GM21528 (cell line): Measurements from ENCODE around the gene MAGEB6B.
"Not testable (repeated sequence)": the region's sequence is repeated elsewhere in the genome, so short reads cannot be mapped to it uniquely, and the experiment has no call there.

Experiments
- ATAC-seq: cut with Tn5 transposase; IDR thresholded peaks from one replicate; pipeline ENCODE4 v1.9.1; 2021; ENCODE audit warnings: mild to moderate bottlenecking, moderate library complexity; ENCODE audit not compliant: unreplicated experiment, low FRiP score

The MAGEB6B gene

GRCh38 chrX:26160301-26160700, at the start of gene MAGEB6B:
Gene MAGEB6B (plus strand): TSS chrX:26160601. CDS start chrX:26160601, 0 bp downstream.
- ATAC-seq, result no peak

DNA sequence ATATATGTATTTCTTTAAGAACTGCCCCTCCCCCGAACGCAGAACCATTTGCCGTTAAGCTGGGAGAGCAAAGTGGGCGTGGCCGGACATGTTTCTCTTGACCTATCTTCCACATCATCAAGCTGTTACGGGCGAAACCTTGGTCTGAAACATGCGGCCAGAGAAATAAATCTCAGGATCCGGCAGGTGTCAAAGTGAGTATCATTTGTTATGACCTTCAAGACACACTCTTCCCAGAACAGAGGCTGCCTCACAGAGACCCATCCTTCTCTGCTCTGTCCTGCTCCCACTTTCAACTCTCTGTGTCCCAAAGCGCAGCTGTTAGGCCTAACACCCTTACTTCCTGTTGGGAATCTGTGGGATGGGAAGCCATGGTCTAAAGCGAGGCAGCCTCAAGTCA, 22.1 kb upstream of the MAGEB6B start, which contains the start of gene MAGEB18:
TSS of gene MAGEB18 (plus strand) at position 70 of the 400 bp plus-strand sequence. CDS start 643 bp downstream, outside the sequence.
- no peak for ATAC-seq

GRCh38 chrX:26146024-26146423, 14.4 kb upstream of the MAGEB6B start:
- no peak for ATAC-seq

GRCh38 chrX:26192204-26192603, 31.8 kb downstream of the MAGEB6B start, which contains the start of gene MAGEB6:
Gene MAGEB6 (plus strand): TSS chrX:26192440. CDS start chrX:26193847, 1,407 bp downstream.
- no peak for ATAC-seq

- no peak for ATAC-seq
Observed at GRCh38 chrX:26203561-26203960, 43.2 kb downstream of the MAGEB6B start.

DNA sequence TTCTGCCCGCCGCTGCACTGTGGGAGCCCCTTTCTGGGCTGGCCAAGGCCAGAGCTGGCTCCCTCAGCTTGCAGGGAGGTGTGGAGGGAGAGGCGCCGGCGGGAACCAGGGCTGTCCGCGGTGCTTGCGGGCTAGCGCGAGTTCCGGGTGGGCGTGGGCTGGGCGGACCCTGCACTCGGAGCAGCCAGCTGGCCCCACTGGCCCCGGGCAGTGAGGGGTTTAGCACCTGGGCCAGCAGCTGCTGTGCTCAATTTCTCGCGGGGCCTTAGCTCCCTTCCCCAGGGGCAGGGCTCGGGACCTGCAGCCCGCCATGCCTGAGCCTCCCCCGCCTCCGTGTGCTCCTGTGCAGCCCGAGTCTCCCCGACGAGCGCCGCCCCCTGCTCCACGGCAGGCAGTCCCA, 44.3 kb downstream of the MAGEB6B start:
- ATAC-seq, result not testable (repeated sequence)

GRCh38 chrX:26208012-26208411, 47.6 kb downstream of the MAGEB6B start:
- ATAC-seq, result no peak
